GM12878 (cell line): ENCODE results near the gene LPIN3. TPM values are rescaled to one million over a fixed set of nuclear protein-coding genes. Genes with fewer than 3 reads are reported as not detected.

Source experiments
- ATAC-seq: fragments of 200-7000 bp; cut with Tn5 transposase; 3 replicates; pipeline ENCODE4 v1.9.1; 2020; ENCODE audit warnings: mild to moderate bottlenecking, moderate library complexity
- BruUV-seq: library from RNA; stranded (reverse); fragments of 400-500 nt; replicated peaks from 2 replicates; lab custom pipeline; 2021; lab: Mats Ljungman, UMichigan
- CTCF ChIA-PET: fragments of 300-600 bp; sonication (Branson Sonifier 250); formaldehyde crosslinking; extraction: SDS; loops from one replicate; lab custom pipeline; 2021; ENCODE audit warnings: inconsistent platforms; lab: Yijun Ruan, JAX
- POLR2A ChIA-PET: fragments of 350-600 bp; formaldehyde crosslinking; extraction: SDS; loops from one replicate; lab custom pipeline; 2021; ENCODE audit warnings: inconsistent platforms; lab: Charles Lee
- RAD21 ChIA-PET: fragments of 300-600 bp; sonication (Branson Sonifier 250); formaldehyde crosslinking; loops from one replicate; lab custom pipeline; 2023; ENCODE audit warnings: antibody characterized with exemption; ENCODE audit not compliant: unreplicated experiment; lab: Charles Lee
- SMC1A ChIA-PET: fragments of 300-600 bp; sonication (Branson Sonifier 250); formaldehyde crosslinking; loops from one replicate; lab custom pipeline; 2023; ENCODE audit not compliant: unreplicated experiment, uncharacterized antibody; lab: Charles Lee
- DNase-seq: peaks from one replicate; pipeline ENCODE4 v3.0.0-alpha.2; 2011; ENCODE audit warnings: low read depth, low spot score
- FAIRE-seq: peaks from 3 replicates; lab custom pipeline; 2011; peaks lifted over from hg19 to GRCh38; lab: Jason Lieb, UNC
- H2AFZ ChIP-seq: 2 replicates; pipeline ENCODE4 v1.6.0; 2011; ENCODE audit warnings: low read depth, low read length, control low read depth; ENCODE audit not compliant: control insufficient read depth
- H3K27ac ChIP-seq: 2 replicates; pipeline ENCODE4 v1.5.1; 2011; ENCODE audit warnings: control low read depth; ENCODE audit not compliant: control insufficient read depth, insufficient read depth
- H3K27me3 ChIP-seq, 2 experiments: replicated peaks in 1 of 2; 2 replicates each; pipeline versions ENCODE4 v1.6.0 to v1.6.1; 2011; ENCODE audit warnings: low read length in 1 of 2; ENCODE audit not compliant: control insufficient read depth in 2 of 2, insufficient read depth in 2 of 2
- H3K36me3 ChIP-seq, 2 experiments: 2 replicates each; pipeline ENCODE4 v1.5.1; 2011; ENCODE audit warnings: low read length in 1 of 2; ENCODE audit not compliant: control insufficient read depth in 2 of 2, insufficient read depth in 2 of 2
- H3K4me1 ChIP-seq: 2 replicates; pipeline ENCODE4 v1.6.1; 2011; ENCODE audit warnings: mild to moderate bottlenecking, low read length, moderate library complexity, mixed read lengths; ENCODE audit not compliant: control insufficient read depth, insufficient read depth
- H3K4me2 ChIP-seq: 2 replicates; pipeline ENCODE4 v1.6.0; 2011; ENCODE audit warnings: control low read depth; ENCODE audit not compliant: control insufficient read depth, insufficient read depth
- H3K4me3 ChIP-seq: fragments of 200-600 bp; sonication (generic); 2 replicates; pipeline ENCODE4 v1.5.1; 2016
- H3K79me2 ChIP-seq: 2 replicates; pipeline ENCODE4 v1.6.0; 2011; ENCODE audit warnings: low read length; ENCODE audit not compliant: control insufficient read depth, insufficient read depth
- H3K9ac ChIP-seq: 2 replicates; pipeline ENCODE4 v1.8.0; 2011; ENCODE audit warnings: low read length, control low read depth, mixed read lengths; ENCODE audit not compliant: control insufficient read depth, insufficient read depth
- H3K9me3 ChIP-seq: replicated peaks from 3 replicates; pipeline ENCODE4 v1.5.1; 2011; ENCODE audit warnings: mild to moderate bottlenecking, low read length; ENCODE audit not compliant: control insufficient read depth, insufficient read depth
- H4K20me1 ChIP-seq: 2 replicates; pipeline ENCODE4 v1.6.0; 2011; ENCODE audit not compliant: control insufficient read depth, insufficient read depth
- BRCA1 ChIP-seq: IDR thresholded peaks from 2 replicates; pipeline ENCODE4 v1.6.1; 2011; ENCODE audit warnings: low read depth, low read length, improper control_type of control experiment
- CHD4 ChIP-seq: fragments of 200-600 bp; sonication (generic); IDR thresholded peaks from 2 replicates; pipeline ENCODE4 v1.6.1; 2016; ENCODE audit warnings: mild to moderate bottlenecking
- CUX1 ChIP-seq: IDR thresholded peaks from 2 replicates; pipeline ENCODE4 v1.6.1; 2012; ENCODE audit warnings: improper control_type of control experiment, low read depth, low read length; ENCODE audit not compliant: insufficient replicate concordance
- EGR1 ChIP-seq, 2 experiments: IDR thresholded peaks; 1 replicate in 1 of 2; 2 replicates in 1 of 2; pipeline ENCODE4 v1.6.1; 2011 to 2012; ENCODE audit warnings: low read depth in 2 of 2, low read length in 2 of 2, borderline replicate concordance in 1 of 2, mild to moderate bottlenecking in 1 of 2, moderate library complexity in 1 of 2
- IRF4 ChIP-seq: IDR thresholded peaks from 2 replicates; pipeline ENCODE4 v1.6.1; 2011; ENCODE audit warnings: low read depth, low read length
- KAT2A ChIP-seq: conservative IDR thresholded peaks from 2 replicates; pipeline ENCODE4 v1.6.1; 2011; ENCODE audit warnings: low read depth, low read length; ENCODE audit not compliant: control insufficient read depth
- NBN ChIP-seq: fragments of 450-650 bp; IDR thresholded peaks from 2 replicates; pipeline ENCODE4 v1.6.1; 2016
- SIX5 ChIP-seq: IDR thresholded peaks from 2 replicates; pipeline ENCODE4 v1.6.1; 2011; ENCODE audit warnings: mild to moderate bottlenecking, low read depth, low read length, moderate library complexity; ENCODE audit not compliant: severe bottlenecking
- ZBTB33 ChIP-seq: fragments of 450-650 bp; IDR thresholded peaks from 2 replicates; pipeline ENCODE4 v1.6.1; 2017; ENCODE audit warnings: mild to moderate bottlenecking
- ZSCAN29 ChIP-seq: fragments of 450-650 bp; IDR thresholded peaks from 2 replicates; pipeline ENCODE4 v1.6.1; 2017; ENCODE audit warnings: mild to moderate bottlenecking, moderate library complexity
- ZZZ3 ChIP-seq: IDR thresholded peaks from 2 replicates; pipeline ENCODE4 v1.6.1; 2011; ENCODE audit warnings: low read depth; ENCODE audit not compliant: control insufficient read depth, insufficient read length
- WGBS: methylation state at CpG from one replicate; pipeline ENCODE4 v1.1.6; 2016; ENCODE audit warnings: low lambda C conversion rate; ENCODE audit not compliant: insufficient replicate concordance, insufficient coverage; ENCODE audit errors: missing lambda C conversion rate; 5-methylcytosine and 5-hydroxymethylcytosine counted together
- in situ Hi-C: fragments of 300-500 bp; cut with MboI; formaldehyde crosslinking; loops from 9 replicates; pipeline ENCODE4 v1.14.3; 2018; ENCODE audit warnings: mixed read lengths
- intact Hi-C: fragments of 100-400 bp; cut with micrococcal nuclease; formaldehyde crosslinking; loops from one replicate; pipeline ENCODE4 v1.14.2; 2022; ENCODE audit not compliant: unreplicated experiment
- polyA plus RNA-seq, 11 experiments: library from polyadenylated mRNA; depleted of rRNA in 4 of 11; unstranded in 6 of 11; stranded (reverse) in 5 of 11; fragments of >200 nt; fragmentation: Nextera tagmentation in 4 of 11; fragmentation: Illumina TruSeq in 1 of 11; extraction: Ambion mirVana in 4 of 11; extraction: Trizol in 1 of 11; gene quantifications; 1 replicate in 1 of 11; 2 replicates in 10 of 11; pipeline versions ENCODE4 v1.2.1 to v1.2.3, GENCODE V29; 2011 to 2016; ENCODE audit warnings: inconsistent platforms in 2 of 11, missing spikeins in 2 of 11, low read depth in 1 of 11
- total RNA-seq, 4 experiments: library from RNA; depleted of rRNA in 3 of 4; stranded (reverse); fragments of >200 nt in 3 of 4; fragmentation: Illumina TruSeq in 1 of 4; extraction: Trizol in 1 of 4; gene quantifications; 2 replicates each; pipeline versions ENCODE4 v1.2.1 to v1.2.3, GENCODE V29; 2013 to 2021

LPIN3 gene
- total and polyA plus RNA-seq, 10 of the 15 experiments (the other 5 are each of a cell fraction or from before 2014, with no cell fraction given): 0.13 to 1.3 (median 0.51) TPM

DNA sequence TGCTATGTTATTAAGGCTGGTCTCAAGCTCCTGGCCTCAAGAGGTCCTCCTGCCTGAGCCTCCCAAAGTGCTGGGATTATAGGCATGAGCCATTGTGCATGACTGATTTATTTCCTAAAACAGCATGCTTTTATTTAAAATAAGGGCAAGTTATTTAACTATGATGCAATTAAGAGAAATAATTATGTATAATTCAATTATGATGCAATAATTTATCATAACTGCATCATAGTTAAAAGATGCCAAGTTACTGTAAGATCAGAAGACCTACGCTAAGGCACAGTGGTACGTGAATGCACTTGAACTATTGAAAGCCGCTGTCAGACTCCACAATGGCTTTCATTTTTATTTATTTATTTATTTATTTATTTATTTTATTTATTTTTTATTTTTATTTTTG lies 50.3 kb downstream of the LPIN3 start:
- ChIA-PET RAD21 (no interaction called here), SMC1A (no interaction called here), POLR2A (no interaction called here), CTCF (no interaction called here)
- no peak overlapping the region for H3K27ac ChIP-seq
- no peak overlapping the region for H3K9ac ChIP-seq
- no peaks in the 10 kb centered on the region for H4K20me1 ChIP-seq
- 99% methylated on average over 3 of the region's 3 CpGs for WGBS
- TF ChIP-seq IRF4 (no peak), KAT2A (no peak), ZBTB33 (no peak)
- H3K79me2 ChIP-seq: no peaks in the 10 kb centered on the region
- ATAC-seq: no peak
- H3K36me3 ChIP-seq: no peaks in the 10 kb centered on the region
- no peak for FAIRE-seq
- intact Hi-C loops (no loop called here), in situ Hi-C loops (no loop called here)
- no peak overlapping the region for H3K4me3 ChIP-seq
- H3K4me2 ChIP-seq: no peak overlapping the region
- no peak for DNase-seq
- H3K9me3 ChIP-seq: no peaks in the 10 kb centered on the region
- H3K27me3 ChIP-seq: no peaks in the 10 kb centered on the region
- no peaks in the 10 kb centered on the region for H3K4me1 ChIP-seq
- no peak overlapping the region for H2AFZ ChIP-seq
- BruUV-seq: no TSS peak

DNA sequence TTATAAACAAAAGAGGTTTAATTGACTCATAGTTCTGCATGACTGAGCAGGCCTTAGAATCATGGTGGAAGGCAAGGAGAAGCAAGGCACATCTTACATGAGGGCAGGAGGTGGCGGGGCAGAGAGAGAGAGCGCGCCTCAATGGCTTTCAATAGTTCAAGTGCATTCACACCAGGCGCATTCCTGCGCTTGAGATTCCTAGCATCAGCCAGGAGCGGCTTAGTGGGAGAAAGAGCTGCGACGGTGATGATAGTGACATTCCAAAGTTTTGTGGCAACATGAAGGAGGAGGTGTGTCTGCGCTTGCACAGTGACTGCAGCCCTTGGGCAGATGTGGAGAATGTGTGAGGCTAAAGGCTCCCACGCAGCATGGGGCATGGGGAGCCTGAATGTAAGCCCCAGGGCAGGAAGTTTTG lies 51.0 kb downstream of the LPIN3 start:
- Histone ChIP-seq H3K27ac (no peak overlapping the region), H3K9ac (no peak overlapping the region), H3K4me1 (no peaks in the 10 kb centered on the region), H3K4me3 (no peak overlapping the region), H4K20me1 (no peaks in the 10 kb centered on the region), H3K36me3 (no peaks in the 10 kb centered on the region), H2AFZ (no peak overlapping the region), H3K79me2 (no peaks in the 10 kb centered on the region), H3K9me3 (no peaks in the 10 kb centered on the region), H3K27me3 (no peaks in the 10 kb centered on the region), H3K4me2 (no peak overlapping the region)
- no peak for ATAC-seq
- intact Hi-C loops: no loop called here
- FAIRE-seq: no peak
- CTCF ChIA-PET: no interaction called here
- POLR2A ChIA-PET: interaction anchor here (0.6 kb wide), 1 partner anchor 76 kb away, joined by 3 read pairs; no protein-coding TSS in a partner anchor
- SMC1A ChIA-PET: no interaction called here
- whole genome bisulfite sequencing: 73% methylated on average over 10 of the region's 10 CpGs
- no peak for DNase-seq
- RAD21 ChIA-PET: no interaction called here
- no TSS peak for BruUV-seq
- in situ Hi-C loops: no loop called here
- no peak for TF ChIP-seq ZZZ3
- no peak for TF ChIP-seq BRCA1
- no peak for TF ChIP-seq SIX5
- no peak for TF ChIP-seq CUX1
- no peak for TF ChIP-seq NBN
- TF ChIP-seq CHD4: no peak
- no peak for TF ChIP-seq EGR1 (IDR thresholded peaks at IDR 0.05; ENCODE audit: borderline replicate concordance in 1 of 2, low read depth in 2 of 2, low read length in 2 of 2)
- no peak for TF ChIP-seq ZSCAN29
